ENCODE data around the gene FAM131A. TPM values are rescaled to one million over a fixed set of nuclear protein-coding genes. Genes with fewer than 3 reads are reported as not detected.

The FAM131A gene
- polyA plus RNA-seq, 1 donor from 2014 or later, result 141 TPM

- Histone ChIP-seq H3K9me2 (ENCODE audit: insufficient read depth, low read length) (no peaks in the 10 kb centered on the region), H3K9ac (ENCODE audit: low read length) (no peak overlapping the region), H3K4me2 (ENCODE audit: low read length) (no peak overlapping the region), H3K79me2 (replicated peaks; ENCODE audit: insufficient read depth, low read length) (peaks cover under 1% of the 10 kb centered on the region), H3K27ac (ENCODE audit: low read length) (no peak overlapping the region), H2AFZ (ENCODE audit: low read depth, low read length) (no peak overlapping the region), H3K27me3 (ENCODE audit: insufficient read depth, low read depth, low read length) (no peaks in the 10 kb centered on the region), H4K20me1 (ENCODE audit: insufficient read depth) (no peaks in the 10 kb centered on the region), H3K36me3 (ENCODE audit: insufficient read depth, low read length) (no peaks in the 10 kb centered on the region), H3F3A (ENCODE audit: insufficient read depth, low read length, poor library complexity, severe bottlenecking) (no peaks in the 10 kb centered on the region), H3K9me3 (ENCODE audit: low read length) (no peaks in the 10 kb centered on the region), H3K4me3 (ENCODE audit: low read length) (no peak overlapping the region)
- TF ChIP-seq MXI1 (conservative IDR thresholded peaks at IDR 0.05; ENCODE audit: poor library complexity, severe bottlenecking) (no peak), RAD21 (conservative IDR thresholded peaks at IDR 0.05) (no peak), REST (IDR thresholded peaks at IDR 0.05; ENCODE audit: borderline replicate concordance) (no peak), TAF1 (IDR thresholded peaks at IDR 0.05; ENCODE audit: low read depth) (no peak), SMC3 (conservative IDR thresholded peaks at IDR 0.05; ENCODE audit: poor library complexity) (no peak), EP300 (conservative IDR thresholded peaks at IDR 0.05; ENCODE audit: poor library complexity, severe bottlenecking) (no peak), EZH2 (IDR thresholded peaks at IDR 0.05; ENCODE audit: borderline replicate concordance, insufficient read depth, low read length, poor library complexity, severe bottlenecking) (no peak), POLR2AphosphoS5 (IDR thresholded peaks at IDR 0.05) (no peak), CTCF (IDR thresholded peaks at IDR 0.05; ENCODE audit: poor library complexity, severe bottlenecking) (no peak)
Measured at GRCh38 chr3:184355261-184356040, 18.1 kb downstream of the FAM131A start.

GRCh38 chr3:184357248-184358123 is 20.1 kb downstream of the FAM131A start:
- Histone ChIP-seq H2AFZ (ENCODE audit: low read depth, low read length) (no peak overlapping the region), H3K9me3 (ENCODE audit: low read length) (no peaks in the 10 kb centered on the region), H3K4me3 (ENCODE audit: low read length) (no peak overlapping the region), H3K27ac (ENCODE audit: low read length) (no peak overlapping the region), H3K79me2 (replicated peaks; ENCODE audit: insufficient read depth, low read length) (peaks cover 8% of the 10 kb centered on the region), H3K27me3 (ENCODE audit: insufficient read depth, low read depth, low read length) (no peaks in the 10 kb centered on the region), H4K20me1 (ENCODE audit: insufficient read depth) (no peaks in the 10 kb centered on the region), H3F3A (ENCODE audit: insufficient read depth, low read length, poor library complexity, severe bottlenecking) (no peaks in the 10 kb centered on the region), H3K36me3 (ENCODE audit: insufficient read depth, low read length) (no peaks in the 10 kb centered on the region), H3K4me2 (ENCODE audit: low read length) (no peak overlapping the region), H3K9me2 (ENCODE audit: insufficient read depth, low read length) (no peaks in the 10 kb centered on the region), H3K9ac (ENCODE audit: low read length) (no peak overlapping the region)
- TF ChIP-seq MXI1 (conservative IDR thresholded peaks at IDR 0.05; ENCODE audit: poor library complexity, severe bottlenecking), result no peak
- no peak for TF ChIP-seq TAF1 (IDR thresholded peaks at IDR 0.05; ENCODE audit: low read depth)
- TF ChIP-seq RAD21 (conservative IDR thresholded peaks at IDR 0.05), result no peak
- no peak for TF ChIP-seq EP300 (conservative IDR thresholded peaks at IDR 0.05; ENCODE audit: poor library complexity, severe bottlenecking)
- no peak for TF ChIP-seq CTCF (IDR thresholded peaks at IDR 0.05; ENCODE audit: poor library complexity, severe bottlenecking)
- TF ChIP-seq REST (IDR thresholded peaks at IDR 0.05; ENCODE audit: borderline replicate concordance), result no peak
- TF ChIP-seq EZH2 (IDR thresholded peaks at IDR 0.05; ENCODE audit: borderline replicate concordance, insufficient read depth, low read length, poor library complexity, severe bottlenecking), result no peak
- no peak for TF ChIP-seq SMC3 (conservative IDR thresholded peaks at IDR 0.05; ENCODE audit: poor library complexity)
- no peak for TF ChIP-seq POLR2AphosphoS5 (IDR thresholded peaks at IDR 0.05)

All from neural cell (in vitro differentiated cells).